Activated B cell treated with CpG ODN at 0.5 μM for 24 hours (primary cell): ENCODE results near the gene MRPL20. TPM values are rescaled to one million over a fixed set of nuclear protein-coding genes. Genes with fewer than 3 reads are reported as not detected.
"Not testable (repeated sequence)": the region's sequence is repeated elsewhere in the genome, so short reads cannot be mapped to it uniquely, and the experiment has no call there.

ENCODE experiments used
- ATAC-seq: fragments of 200-7000 bp; cut with Tn5 transposase; one replicate; pipeline ENCODE4 v1.10.0; 2021; ENCODE audit warnings: low read depth, mild to moderate bottlenecking, moderate library complexity
- CTCF ChIA-PET: fragments of 350-600 bp; sonication (Branson Sonifier 250); formaldehyde crosslinking; loops from one replicate; lab custom pipeline; 2021; ENCODE audit warnings: antibody characterized with exemption; lab: Charles Lee
- POLR2A ChIA-PET: fragments of 350-600 bp; sonication (Branson Sonifier 250); formaldehyde crosslinking; loops from one replicate; lab custom pipeline; 2021; ENCODE audit warnings: antibody characterized with exemption; lab: Charles Lee
- DNase-seq: peaks from one replicate; pipeline ENCODE4 v3.0.0; 2022
- H3K27ac Mint-ChIP-seq: one replicate; pipeline ENCODE4 v1.8.0; 2020; ENCODE audit warnings: mixed read lengths
- H3K27me3 Mint-ChIP-seq: one replicate; pipeline ENCODE4 v1.8.0; 2021; ENCODE audit warnings: mixed read lengths
- H3K36me3 Mint-ChIP-seq: one replicate; pipeline ENCODE4 v1.8.0; 2021; ENCODE audit warnings: low read depth, mixed read lengths
- H3K4me1 Mint-ChIP-seq: one replicate; pipeline ENCODE4 v1.8.0; 2021; ENCODE audit warnings: mixed read lengths
- H3K4me3 Mint-ChIP-seq: one replicate; pipeline ENCODE4 v1.8.0; 2020; ENCODE audit warnings: mild to moderate bottlenecking, mixed read lengths
- H3K9me3 Mint-ChIP-seq: one replicate; pipeline ENCODE4 v1.8.0; 2020; ENCODE audit warnings: mixed read lengths
- intact Hi-C: fragments of 100-400 bp; cut with micrococcal nuclease; formaldehyde crosslinking; loops from one replicate; pipeline ENCODE4 v1.15.1; 2024
- total RNA-seq: library from RNA; stranded (reverse); gene quantifications from 2 replicates; pipeline ENCODE4 v1.2.3, GENCODE V29; 2022
- TF ChIP-seq, protein P1 (sequence below): fragments of 200-600 bp; IDR thresholded peaks from one replicate; pipeline ENCODE4 v1.8.0; 2022; ENCODE audit warnings: antibody characterized with exemption, mild to moderate bottlenecking

Gene MRPL20
- total RNA-seq, 1 donor from 2014 or later: 136 TPM

DNA sequence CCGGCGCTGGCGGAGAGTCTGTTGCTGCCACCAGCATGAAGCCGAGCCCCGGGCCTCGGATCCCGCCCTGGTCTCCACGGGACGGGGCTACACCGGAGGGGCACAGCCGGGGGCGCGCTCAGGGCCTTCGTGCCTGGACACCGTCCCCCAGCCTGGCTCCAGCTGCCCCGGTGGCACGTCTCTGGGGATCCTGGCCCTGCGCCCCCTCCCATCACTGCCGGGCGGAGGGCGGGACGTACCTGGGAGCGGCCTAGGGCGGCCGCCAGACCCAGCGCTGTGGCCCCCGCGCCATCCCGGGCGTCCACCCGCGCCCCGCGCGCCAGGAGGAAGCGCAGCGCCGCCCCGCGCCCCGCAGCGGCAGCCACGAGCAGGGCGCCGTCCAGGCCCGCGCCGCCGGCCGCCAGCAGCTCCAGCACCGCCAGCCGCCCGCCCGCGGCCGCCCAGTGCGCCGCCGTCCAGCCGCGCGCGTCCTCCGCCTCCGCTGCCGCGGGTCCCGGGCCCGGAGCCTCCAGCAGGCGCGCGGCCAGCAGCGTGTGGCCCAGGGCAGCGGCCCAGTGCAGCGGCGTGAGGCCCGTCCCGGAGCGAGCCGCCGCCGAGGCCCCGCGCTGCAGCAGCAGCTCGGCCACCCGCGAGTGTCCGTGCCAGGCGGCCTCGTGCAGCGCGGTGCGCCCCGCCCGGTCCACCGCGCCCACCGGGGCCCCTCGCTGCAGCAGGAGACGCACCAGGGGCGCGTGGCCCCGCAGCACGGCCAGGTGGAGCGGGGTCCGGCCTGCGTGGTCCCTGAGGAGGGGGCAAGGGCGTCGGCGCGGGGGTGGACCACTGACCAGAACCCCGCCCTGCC, 12.9 kb upstream of the MRPL20 start:
- H3K27ac Mint-ChIP-seq: no peak overlapping the region
- ATAC-seq (peak; percentile 42), DNase-seq (no peak)
- H3K9me3 Mint-ChIP-seq: no peaks in the 10 kb centered on the region
- intact Hi-C loops: no loop called here
- H3K36me3 Mint-ChIP-seq: no peaks in the 10 kb centered on the region
- H3K27me3 Mint-ChIP-seq: peaks cover 12% of the 10 kb centered on the region
- CTCF ChIA-PET: no interaction called here
- POLR2A ChIA-PET: no interaction called here
- TF ChIP-seq, protein P1, sequence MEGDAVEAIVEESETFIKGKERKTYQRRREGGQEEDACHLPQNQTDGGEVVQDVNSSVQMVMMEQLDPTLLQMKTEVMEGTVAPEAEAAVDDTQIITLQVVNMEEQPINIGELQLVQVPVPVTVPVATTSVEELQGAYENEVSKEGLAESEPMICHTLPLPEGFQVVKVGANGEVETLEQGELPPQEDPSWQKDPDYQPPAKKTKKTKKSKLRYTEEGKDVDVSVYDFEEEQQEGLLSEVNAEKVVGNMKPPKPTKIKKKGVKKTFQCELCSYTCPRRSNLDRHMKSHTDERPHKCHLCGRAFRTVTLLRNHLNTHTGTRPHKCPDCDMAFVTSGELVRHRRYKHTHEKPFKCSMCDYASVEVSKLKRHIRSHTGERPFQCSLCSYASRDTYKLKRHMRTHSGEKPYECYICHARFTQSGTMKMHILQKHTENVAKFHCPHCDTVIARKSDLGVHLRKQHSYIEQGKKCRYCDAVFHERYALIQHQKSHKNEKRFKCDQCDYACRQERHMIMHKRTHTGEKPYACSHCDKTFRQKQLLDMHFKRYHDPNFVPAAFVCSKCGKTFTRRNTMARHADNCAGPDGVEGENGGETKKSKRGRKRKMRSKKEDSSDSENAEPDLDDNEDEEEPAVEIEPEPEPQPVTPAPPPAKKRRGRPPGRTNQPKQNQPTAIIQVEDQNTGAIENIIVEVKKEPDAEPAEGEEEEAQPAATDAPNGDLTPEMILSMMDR: no peak
- peaks cover 1% of the 10 kb centered on the region for H3K4me1 Mint-ChIP-seq
- no peak overlapping the region for H3K4me3 Mint-ChIP-seq

DNA sequence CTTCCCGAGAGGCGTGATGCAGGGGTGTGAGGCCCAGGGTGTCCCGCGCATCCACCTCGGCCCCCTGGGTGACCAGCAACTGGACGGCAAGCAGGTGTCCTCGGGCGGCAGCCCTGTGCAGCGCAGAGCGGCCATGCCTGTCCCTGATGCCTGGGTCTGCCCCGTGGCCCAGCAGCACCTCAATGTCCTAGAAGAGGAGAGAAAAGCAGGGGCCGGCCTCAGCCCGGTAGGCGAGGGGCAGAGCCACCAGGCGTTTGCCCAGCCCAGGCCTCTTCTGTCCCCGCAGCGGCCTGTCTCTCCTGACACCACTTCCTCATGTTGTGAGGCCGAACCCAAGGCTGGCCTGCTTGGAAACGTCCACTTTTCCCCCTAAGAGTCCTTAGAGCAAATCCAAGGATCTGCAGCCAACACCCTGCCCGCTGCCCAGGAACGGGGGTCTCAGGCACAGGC, 12.3 kb upstream of the MRPL20 start:
- Mint-ChIP-seq H3K4me3 (no peak overlapping the region), H3K27ac (no peak overlapping the region), H3K9me3 (no peaks in the 10 kb centered on the region), H3K4me1 (peaks cover 1% of the 10 kb centered on the region), H3K27me3 (peaks cover 9% of the 10 kb centered on the region), H3K36me3 (no peaks in the 10 kb centered on the region)
- ATAC-seq: no peak
- ChIA-PET POLR2A (no interaction called here), CTCF (no interaction called here)
- intact Hi-C loops: no loop called here
- TF ChIP-seq, protein P1: no peak
- DNase-seq: no peak

DNA sequence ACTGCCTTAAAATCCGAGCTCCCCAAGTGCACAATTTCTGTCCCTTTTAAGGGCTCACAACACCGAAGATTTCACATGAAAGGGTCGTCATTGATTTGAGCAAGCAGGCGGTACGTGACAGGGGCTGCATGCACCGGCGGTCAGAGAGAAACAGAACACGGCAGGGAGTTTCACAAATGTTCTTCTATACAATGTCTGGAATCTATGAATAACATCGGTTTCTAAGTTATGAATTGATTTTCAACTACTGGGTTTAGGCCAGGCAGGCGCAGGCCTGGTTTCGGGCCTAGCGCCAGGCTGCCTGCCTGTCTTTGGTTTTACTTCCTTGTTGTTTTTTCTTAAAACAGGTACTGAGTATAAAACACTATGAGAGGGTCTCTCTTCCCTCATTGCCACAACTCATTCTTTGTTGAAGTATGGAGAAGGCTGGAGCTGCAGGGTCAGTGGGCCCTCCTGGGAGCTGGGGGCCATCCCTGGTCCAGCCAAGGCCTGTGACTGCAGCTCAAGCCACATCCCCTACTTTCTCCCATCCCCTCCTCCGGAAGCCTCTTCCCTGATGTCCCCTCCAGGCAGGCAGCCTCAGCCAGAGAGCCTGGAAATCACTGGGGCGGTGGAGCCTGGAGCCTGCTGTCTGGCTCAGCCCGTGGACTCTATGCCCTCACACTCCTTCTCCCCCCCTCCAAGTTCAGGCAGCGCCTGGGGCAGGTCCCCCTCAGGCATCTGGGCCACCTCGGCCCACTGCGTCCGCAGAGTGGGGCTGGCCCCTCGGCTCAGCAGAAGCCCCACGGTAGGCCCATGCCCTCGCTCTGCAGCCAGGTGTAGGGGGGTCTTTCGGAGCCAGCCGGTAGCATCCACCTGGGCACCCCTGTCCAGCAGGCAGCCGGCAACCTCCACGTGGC, 11.6 kb upstream of the MRPL20 start:
- POLR2A ChIA-PET: no interaction called here
- TF ChIP-seq, protein P1: no peak
- H3K27ac Mint-ChIP-seq: no peak overlapping the region
- H3K36me3 Mint-ChIP-seq: no peaks in the 10 kb centered on the region
- H3K27me3 Mint-ChIP-seq: peaks cover 9% of the 10 kb centered on the region
- CTCF ChIA-PET: no interaction called here
- DNase-seq: no peak
- H3K9me3 Mint-ChIP-seq: no peaks in the 10 kb centered on the region
- intact Hi-C loops: no loop called here
- H3K4me3 Mint-ChIP-seq: no peak overlapping the region
- peaks cover 1% of the 10 kb centered on the region for H3K4me1 Mint-ChIP-seq
- no peak for ATAC-seq

DNA sequence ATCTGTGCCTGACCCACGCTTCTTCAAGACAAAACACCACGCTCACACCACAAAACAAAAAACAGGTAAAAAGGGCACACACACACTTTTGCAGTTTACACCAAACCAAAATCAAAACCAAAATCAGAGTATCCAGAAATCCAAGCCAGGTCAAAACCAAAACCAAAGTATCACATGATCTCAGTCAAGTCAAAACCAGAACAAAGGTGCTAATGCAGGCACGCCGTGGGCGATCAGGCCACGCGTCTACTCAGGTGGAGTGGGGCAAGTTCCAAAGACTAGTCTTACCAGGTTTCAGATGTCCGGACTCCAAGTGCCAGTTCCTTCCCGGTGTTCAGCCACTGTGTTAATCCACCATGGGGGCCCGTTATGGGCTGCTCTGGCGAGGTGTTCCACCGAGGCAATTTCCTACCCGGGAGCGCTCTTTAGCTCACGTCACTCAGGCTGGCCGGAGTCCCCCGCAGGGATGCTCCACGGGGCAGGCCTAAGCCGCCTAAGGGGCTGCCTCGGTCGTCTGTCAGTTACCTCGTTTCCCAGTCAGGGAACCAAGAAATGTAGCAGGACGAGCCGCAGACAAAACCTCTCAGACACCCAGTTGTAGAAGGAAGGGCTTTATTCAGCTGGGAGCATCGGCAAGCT, 10.9 kb upstream of the MRPL20 start:
- ATAC-seq, intact Hi-C loops, H3K27ac Mint-ChIP-seq, DNase-seq, H3K36me3 Mint-ChIP-seq, H3K4me1 Mint-ChIP-seq, H3K27me3 Mint-ChIP-seq, H3K9me3 Mint-ChIP-seq, CTCF ChIA-PET, POLR2A ChIA-PET, H3K4me3 Mint-ChIP-seq: not testable (repeated sequence)

DNA sequence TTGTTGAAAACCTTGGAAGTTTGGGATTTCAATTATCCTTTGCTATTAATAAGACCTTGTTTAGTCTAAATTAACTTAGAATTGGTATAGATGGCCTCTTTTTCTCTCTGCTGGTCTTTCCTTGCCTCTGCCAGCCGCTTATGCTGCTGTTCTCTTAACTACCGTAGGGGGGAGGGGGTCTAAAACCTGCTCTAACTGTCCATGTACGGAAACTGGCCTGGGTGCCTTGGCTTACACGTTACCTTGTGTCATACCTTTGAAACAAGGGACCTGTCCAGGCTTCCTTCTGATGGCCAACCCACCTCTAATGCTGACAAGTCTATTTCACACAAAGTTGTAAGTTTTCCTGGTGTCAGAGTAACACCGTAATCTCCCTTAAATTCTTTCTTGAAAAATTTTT, 10.3 kb upstream of the MRPL20 start:
- not testable (repeated sequence) for H3K9me3 Mint-ChIP-seq, H3K36me3 Mint-ChIP-seq

More for the DNA sequence above, 10.3 kb upstream of the MRPL20 start:
- POLR2A ChIA-PET, H3K4me3 Mint-ChIP-seq, CTCF ChIA-PET, intact Hi-C loops, H3K27me3 Mint-ChIP-seq, H3K4me1 Mint-ChIP-seq, DNase-seq, H3K27ac Mint-ChIP-seq, ATAC-seq: not testable (repeated sequence)
